HepG2 (cell line): ENCODE measurements around the gene TRAP1. TPM values are rescaled to one million over a fixed set of nuclear protein-coding genes. Genes with fewer than 3 reads are reported as not detected.

Experiments
- ATAC-seq: fragments of 200-7000 bp; cut with Tn5 transposase; 3 replicates; pipeline ENCODE4 v1.9.1; 2020; ENCODE audit warnings: mild to moderate bottlenecking, moderate library complexity
- BruUV-seq: library from RNA; stranded (reverse); fragments of 400-500 nt; replicated peaks from 2 replicates; lab custom pipeline; 2021; lab: Mats Ljungman, UMichigan
- CTCF ChIA-PET: fragments of 300-600 bp; formaldehyde crosslinking; extraction: SDS; loops from one replicate; lab custom pipeline; 2021; ENCODE audit warnings: low total read pairs, inconsistent platforms, low intra/inter-chr PET ratio; lab: Yijun Ruan, JAX
- POLR2A ChIA-PET: fragments of 350-600 bp; sonication (Branson Sonifier 250); formaldehyde crosslinking; loops from one replicate; lab custom pipeline; 2020; ENCODE audit warnings: antibody characterized with exemption, inconsistent platforms; lab: Yijun Ruan, JAX
- DNase-seq: peaks from one replicate; pipeline ENCODE4 v3.0.0-alpha.2; 2015; ENCODE audit warnings: low spot score
- FAIRE-seq: peaks from 3 replicates; lab custom pipeline; 2011; peaks lifted over from hg19 to GRCh38; lab: Jason Lieb, UNC
- H2AFZ ChIP-seq: one replicate; pipeline ENCODE4 v1.6.1; 2011; ENCODE audit warnings: low read length, inconsistent platforms
- H3K27ac ChIP-seq: fragments of 300-600 bp; 3 replicates; pipeline ENCODE4 v1.8.0; 2011; ENCODE audit warnings: mixed run types, mild to moderate bottlenecking, mixed read lengths, low read length, inconsistent platforms; ENCODE audit not compliant: insufficient read depth; ENCODE audit errors: extremely low read length
- H3K27me3 ChIP-seq, 2 experiments: fragments of 200-600 bp in 1 of 2; 2 replicates in 1 of 2; 3 replicates in 1 of 2; pipeline versions ENCODE4 v1.6.0 to v1.8.0; 2011; ENCODE audit warnings: low read length in 2 of 2, mild to moderate bottlenecking in 2 of 2, moderate library complexity in 2 of 2, inconsistent platforms in 1 of 2; ENCODE audit not compliant: insufficient read depth in 2 of 2, control insufficient read depth in 1 of 2
- H3K36me3 ChIP-seq, 2 experiments: fragments of 200-600 bp in 1 of 2; replicated peaks in 1 of 2; 2 replicates in 1 of 2; 3 replicates in 1 of 2; pipeline versions ENCODE4 v1.5.1 to v1.8.0; 2011; ENCODE audit warnings: low read length in 2 of 2, inconsistent platforms in 1 of 2; ENCODE audit not compliant: insufficient read depth in 2 of 2, control insufficient read depth in 1 of 2
- H3K4me1 ChIP-seq: 2 replicates; pipeline ENCODE4 v1.5.1; 2012; ENCODE audit warnings: low read length, inconsistent platforms; ENCODE audit not compliant: insufficient read depth
- H3K4me2 ChIP-seq: 2 replicates; pipeline ENCODE4 v1.6.0; 2011; ENCODE audit warnings: low read depth, low read length, inconsistent platforms
- H3K4me3 ChIP-seq, 3 experiments: fragments of 200-600 bp in 1 of 3; sonication (generic), shearing (Covaris generic) in 1 of 3; replicated peaks in 1 of 3; 2 replicates each; pipeline ENCODE4 v1.5.1; 2011 to 2016; ENCODE audit warnings: low read length in 3 of 3, inconsistent platforms in 2 of 3, low read depth in 2 of 3, mild to moderate bottlenecking in 2 of 3, control low read depth in 1 of 3, mixed read lengths in 1 of 3; ENCODE audit not compliant: insufficient read depth in 1 of 3
- H3K79me2 ChIP-seq: one replicate; pipeline ENCODE4 v1.6.1; 2011; ENCODE audit warnings: low read length, inconsistent platforms; ENCODE audit not compliant: insufficient read depth
- H3K9ac ChIP-seq: 2 replicates; pipeline ENCODE4 v1.6.0; 2011; ENCODE audit warnings: mild to moderate bottlenecking, low read depth, low read length, inconsistent platforms; ENCODE audit not compliant: insufficient read depth
- H3K9me3 ChIP-seq: 2 replicates; pipeline ENCODE4 v1.5.1; 2012; ENCODE audit warnings: mild to moderate bottlenecking, low read length
- H4K20me1 ChIP-seq: 2 replicates; pipeline ENCODE4 v1.6.0; 2011; ENCODE audit warnings: inconsistent platforms, mild to moderate bottlenecking, low read length, moderate library complexity; ENCODE audit not compliant: insufficient read depth
- ATF4 ChIP-seq, 2 experiments: fragments of 450-650 bp in 1 of 2; sonication (generic) in 1 of 2; formaldehyde crosslinking; IDR thresholded peaks; 2 replicates each; pipeline versions ENCODE4 v1.5.0 to v1.8.0; 2020 to 2022; ENCODE audit warnings: mild to moderate bottlenecking in 1 of 2, missing genetic modification reagents in 1 of 2
- ERF ChIP-seq: IDR thresholded peaks from 2 replicates; pipeline ENCODE4 v1.6.1; 2018; ENCODE audit warnings: missing biosample characterization, missing genetic modification reagents
- NFE2 ChIP-seq: sonication (generic); formaldehyde crosslinking; IDR thresholded peaks from 2 replicates; pipeline ENCODE4 v1.4.0; 2020; ENCODE audit warnings: missing genetic modification reagents
- POLR2G ChIP-seq: fragments of 200-400 bp; formaldehyde crosslinking; IDR thresholded peaks from 2 replicates; pipeline ENCODE4 v1.6.1; 2018; ENCODE audit warnings: mild to moderate bottlenecking, low read depth, low read length, moderate library complexity
- SIN3B ChIP-seq: fragments of 150-350 bp; IDR thresholded peaks from 2 replicates; pipeline ENCODE4 v1.6.1; 2014; ENCODE audit warnings: low read length
- SP2 ChIP-seq: sonication (generic); formaldehyde crosslinking; IDR thresholded peaks from 2 replicates; pipeline ENCODE4 v1.5.1; 2020; ENCODE audit warnings: mild to moderate bottlenecking, missing genetic modification reagents
- TBX3 ChIP-seq: fragments of 450-650 bp; IDR thresholded peaks from 2 replicates; pipeline ENCODE4 v1.6.1; 2017; ENCODE audit warnings: antibody characterized with exemption, mild to moderate bottlenecking, inconsistent platforms, borderline replicate concordance
- U2AF1 ChIP-seq: fragments of 200-400 bp; formaldehyde crosslinking; optimal IDR thresholded peaks from 2 replicates; pipeline ENCODE3; 2017; ENCODE audit warnings: mild to moderate bottlenecking, low read depth, low read length
- ZNF335 ChIP-seq: sonication (generic); formaldehyde crosslinking; IDR thresholded peaks from 2 replicates; pipeline ENCODE4 v1.4.0; 2020; ENCODE audit warnings: missing genetic modification reagents
- ZNF614 ChIP-seq: IDR thresholded peaks from 2 replicates; pipeline ENCODE4 v1.6.1; 2018; ENCODE audit warnings: missing biosample characterization, missing genetic modification reagents, inconsistent platforms, borderline replicate concordance
- ZNF850 ChIP-seq: sonication (generic); formaldehyde crosslinking; conservative IDR thresholded peaks from 2 replicates; pipeline ENCODE4 v1.9.0; 2021; ENCODE audit warnings: mild to moderate bottlenecking, missing genetic modification reagents
- ZSCAN5A ChIP-seq: sonication (generic); formaldehyde crosslinking; IDR thresholded peaks from 2 replicates; pipeline ENCODE4 v1.8.0; 2022; ENCODE audit warnings: mild to moderate bottlenecking, missing genetic modification reagents, borderline replicate concordance
- WGBS: methylation state at CpG from one replicate; pipeline ENCODE4 v1.1.6; 2017; ENCODE audit warnings: low lambda C conversion rate; 5-methylcytosine and 5-hydroxymethylcytosine counted together
- in situ Hi-C: cut with HindIII; loops from 2 replicates; pipeline ENCODE4 v1.10.0; 2017; ENCODE audit warnings: low pct_unique_long_range_greater_than_20kb; ENCODE audit not compliant: extremely low pct_ligation_motif_present
- intact Hi-C: fragments of 100-400 bp; cut with micrococcal nuclease; formaldehyde crosslinking; loops from one replicate; pipeline ENCODE4 v1.10.0; 2022; ENCODE audit not compliant: unreplicated experiment
- polyA plus RNA-seq, 8 experiments: library from polyadenylated mRNA; depleted of rRNA in 3 of 8; stranded (reverse) in 7 of 8; unstranded in 1 of 8; fragments of >200 nt; fragmentation: Illumina TruSeq in 4 of 8; extraction: Trizol in 4 of 8; gene quantifications; 2 replicates each; pipeline versions ENCODE4 v1.2.1 to v1.2.3, GENCODE V29; 2011 to 2016; ENCODE audit warnings: low read depth in 4 of 8, missing spikeins in 1 of 8, mixed read lengths in 1 of 8; ENCODE audit not compliant: insufficient read depth in 1 of 8
- total RNA-seq, 5 experiments: library from RNA; depleted of rRNA; stranded (reverse); fragments of >200 nt; fragmentation: Illumina TruSeq; extraction: Trizol; gene quantifications; 2 replicates each; pipeline ENCODE4 v1.2.3, GENCODE V29; 2016; ENCODE audit warnings: low read depth in 1 of 5

TRAP1 gene
- total and polyA plus RNA-seq, 2 of the 13 experiments (the other 11 are each of a cell fraction or from before 2014, with no cell fraction given): 127 to 240 TPM

- Histone ChIP-seq H3K4me1 (no peaks in the 10 kb centered on the region), H3K9me3 (no peaks in the 10 kb centered on the region), H3K27ac (no peak overlapping the region), H3K4me3 (no peak overlapping the region), H3K27me3 (no peaks in the 10 kb centered on the region), H3K4me2 (no peak overlapping the region), H3K9ac (no peak overlapping the region), H4K20me1 (no peaks in the 10 kb centered on the region), H3K79me2 (no peaks in the 10 kb centered on the region), H2AFZ (no peak overlapping the region), H3K36me3 (peaks cover 31 to 86% of the 10 kb centered on the region in 2 experiments)
- ChIA-PET POLR2A (no interaction called here), CTCF (no interaction called here)
- intact Hi-C loops (no loop called here), in situ Hi-C loops (no loop called here)
- TF ChIP-seq TBX3 (no peak), ZSCAN5A (CRISPR knock-in tag) (no peak), ATF4 (CRISPR knock-in tag; IDR thresholded peaks at IDR 0.05) (no peak), SIN3B (no peak)
- FAIRE-seq: no peak
- WGBS: 99% methylated on average over 12 of the region's 15 CpGs
- no TSS peak for BruUV-seq
- no peak for DNase-seq
- no peak for ATAC-seq
Measured at GRCh38 chr16:3752984-3753383, 35.7 kb upstream of the TRAP1 start.

- Histone ChIP-seq H3K4me3 (no peak overlapping the region), H3K79me2 (no peaks in the 10 kb centered on the region), H3K27me3 (no peaks in the 10 kb centered on the region), H2AFZ (no peak overlapping the region), H3K4me2 (no peak overlapping the region), H3K4me1 (no peaks in the 10 kb centered on the region), H3K36me3 (peaks cover 26 to 82% of the 10 kb centered on the region in 2 experiments; a peak in 4 of 5 replicates), H3K9ac (no peak overlapping the region), H3K27ac (no peak overlapping the region), H3K9me3 (no peaks in the 10 kb centered on the region), H4K20me1 (no peaks in the 10 kb centered on the region)
- in situ Hi-C loops (no loop called here), intact Hi-C loops (no loop called here)
- ChIA-PET POLR2A (no interaction called here), CTCF (no interaction called here)
- no peak for TF ChIP-seq ZNF850 (CRISPR knock-in tag)
- no peak for TF ChIP-seq ZNF614
- TF ChIP-seq SP2 (CRISPR knock-in tag): no peak
- TF ChIP-seq NFE2 (CRISPR knock-in tag): no peak
- no peak for TF ChIP-seq POLR2G
- TF ChIP-seq ZNF335 (CRISPR knock-in tag): no peak
- no peak for TF ChIP-seq ERF
- TF ChIP-seq U2AF1: no peak
- no TSS peak for BruUV-seq
- 97% methylated on average over 8 of the region's 8 CpGs for WGBS
- no peak for ATAC-seq
- no peak for DNase-seq
- no peak for FAIRE-seq
Measured at GRCh38 chr16:3751878-3752277, 34.6 kb upstream of the TRAP1 start.
